Articular chondrocyte of knee joint (primary cell): ENCODE results near the gene OR52B4. TPM values are rescaled to one million over a fixed set of nuclear protein-coding genes. Genes with fewer than 3 reads are reported as not detected.

ENCODE experiments used
- total RNA-seq: library from RNA; depleted of rRNA; stranded (reverse); fragments of >200 nt; gene quantifications from 2 replicates; pipeline ENCODE4 v1.2.3, GENCODE V29; 2012

OR52B4 gene
- not detected in 2 replicates for total RNA-seq

DNA sequence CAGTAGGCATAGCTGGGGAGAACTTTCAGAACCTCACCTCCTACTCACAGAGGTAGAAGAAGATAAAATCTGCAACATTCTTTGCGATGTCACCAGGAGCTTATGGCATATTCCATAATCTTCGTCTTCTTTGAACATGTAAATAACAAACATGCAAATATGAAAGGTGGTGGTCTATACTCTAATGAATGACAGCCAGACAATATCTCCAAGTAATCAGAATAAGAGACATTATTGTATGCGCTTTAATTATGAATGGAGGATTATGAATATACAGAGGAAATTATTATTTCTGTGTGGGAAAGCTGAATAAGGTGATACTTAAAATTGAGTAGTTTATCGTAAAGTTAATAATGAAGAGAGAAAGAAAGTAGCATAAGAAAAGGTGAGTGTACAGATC lies at the start of gene OR52B4:
OR52B4 (minus strand) TSS at position 101 of the 400 bp plus-strand sequence; CDS start at position 10, 91 bp downstream.

DNA sequence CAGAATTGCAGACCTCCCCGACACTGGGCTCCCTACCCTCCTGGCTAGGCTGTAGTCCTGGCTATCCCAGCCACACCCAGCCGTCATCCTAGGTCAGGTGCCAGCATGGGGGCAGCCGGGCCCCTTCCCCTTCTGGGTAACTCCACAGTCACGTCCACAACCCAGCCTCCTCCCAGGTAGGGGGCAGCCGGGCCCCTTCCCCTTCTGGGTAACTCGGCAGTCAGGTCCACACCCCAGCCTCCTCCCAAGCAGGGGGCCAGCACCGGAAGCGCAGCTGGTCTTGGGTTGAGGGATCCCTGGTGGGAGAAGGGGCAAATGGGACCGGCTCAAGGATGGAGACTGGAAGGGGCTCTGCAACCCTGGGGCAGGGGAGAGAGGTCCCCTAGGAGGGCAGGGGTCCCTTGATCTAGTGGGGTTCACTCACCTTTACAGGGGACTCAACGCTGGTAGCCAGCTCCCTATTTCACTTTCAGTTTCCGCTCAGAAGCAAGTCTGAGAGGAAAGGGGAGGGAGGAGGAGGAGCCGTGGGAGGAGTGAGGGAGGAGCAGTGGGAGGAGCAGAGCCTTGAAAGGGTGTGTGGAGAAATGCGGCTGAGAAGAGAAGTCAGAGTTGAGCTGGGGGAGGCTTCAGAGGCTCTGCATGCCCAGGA lies 25.1 kb upstream of the OR52B4 start, which contains the start of gene TRIM21:
TRIM21 (minus strand) TSS at position 494 of the 649 bp plus-strand sequence. CDS start 3,293 bp downstream, outside the sequence.

Other genes starting within 250 kb of the OR52B4 start
- gene TRIM21, start 25.3 kb upstream of the OR52B4 start, total RNA-seq: 15.4 and 16.6 TPM in 2 replicates
- gene OR52K2, start 80.9 kb upstream of the OR52B4 start, total RNA-seq: not detected in 2 replicates
- not detected in 2 replicates for gene OR52K1, start 114.3 kb upstream of the OR52B4 start, total RNA-seq
- not detected in 2 replicates for gene OR52M1, start 176.8 kb upstream of the OR52B4 start, total RNA-seq
- gene OR52I2, start 213.4 kb upstream of the OR52B4 start, total RNA-seq: not detected in 2 replicates
- gene OR52I1, start 225.7 kb upstream of the OR52B4 start, total RNA-seq: not detected in 2 replicates
- gene TRIM68, start 239.8 kb upstream of the OR52B4 start, total RNA-seq: 12.3 and 13.1 TPM in 2 replicates